AG04450 (cell line): Measurements from ENCODE around the gene CNN3. TPM values are rescaled to one million over a fixed set of nuclear protein-coding genes. Genes with fewer than 3 reads are reported as not detected.

Experiments
- CTCF ChIA-PET: fragments of 300-600, 350-600 bp; formaldehyde crosslinking; extraction: SDS; loops from one replicate; lab custom pipeline; 2022; ENCODE audit warnings: antibody characterized with exemption, inconsistent platforms; lab: Charles Lee
- POLR2A ChIA-PET: fragments of 350-600 bp; formaldehyde crosslinking; extraction: SDS; loops from one replicate; lab custom pipeline; 2021; ENCODE audit warnings: antibody characterized with exemption, inconsistent platforms; lab: Yijun Ruan, JAX
- DNase-seq: peaks from one replicate; pipeline ENCODE4 v3.0.0-alpha.2; 2011; ENCODE audit warnings: low read depth, low spot score
- H3K27ac ChIP-seq: one replicate; pipeline ENCODE4 v1.5.1; 2012; ENCODE audit warnings: low read depth, low read length, control low read depth
- H3K27me3 ChIP-seq: one replicate; pipeline ENCODE4 v1.6.0; 2012; ENCODE audit warnings: low read length; ENCODE audit not compliant: control insufficient read depth, insufficient read depth
- H3K4me3 ChIP-seq: 2 replicates; pipeline ENCODE4 v1.5.1; 2011; ENCODE audit warnings: mild to moderate bottlenecking, low read depth, low read length, control low read depth
- H3K9me3 ChIP-seq: 2 replicates; pipeline ENCODE4 v1.5.1; 2012; ENCODE audit warnings: low read length; ENCODE audit not compliant: control insufficient read depth, insufficient read depth
- polyA plus RNA-seq: library from polyadenylated mRNA; depleted of rRNA; stranded (reverse); fragments of >200 nt; gene quantifications from 2 replicates; pipeline ENCODE4 v1.2.3, GENCODE V29; 2011
- TF ChIP-seq, protein P1 (sequence below): IDR thresholded peaks from 2 replicates; pipeline ENCODE4 v1.5.1; 2011; ENCODE audit warnings: low read depth, low read length, control low read depth, inconsistent platforms

CNN3 gene
- polyA plus RNA-seq, 1 experiment = 438 TPM

DNA sequence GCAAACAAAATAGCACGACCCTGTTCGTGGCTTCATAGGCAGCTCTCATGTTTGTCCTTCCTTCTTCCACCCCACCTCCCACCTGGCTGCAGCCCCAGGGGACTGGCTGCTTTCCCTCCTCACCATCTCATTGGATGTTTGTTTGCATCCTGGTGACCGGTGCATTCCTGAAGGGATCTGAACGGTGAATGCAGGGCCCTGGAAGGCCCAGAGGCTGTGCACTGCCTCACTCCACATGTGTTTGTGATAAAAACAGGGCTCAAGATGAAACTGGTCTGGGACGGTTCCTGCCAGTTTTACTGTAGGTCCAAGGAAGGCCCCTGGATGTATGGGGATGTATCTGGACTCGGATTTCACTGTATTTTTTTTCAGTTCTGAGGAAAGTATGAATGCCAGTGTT, 42.8 kb downstream of the CNN3 start:
- TF ChIP-seq, protein P1, sequence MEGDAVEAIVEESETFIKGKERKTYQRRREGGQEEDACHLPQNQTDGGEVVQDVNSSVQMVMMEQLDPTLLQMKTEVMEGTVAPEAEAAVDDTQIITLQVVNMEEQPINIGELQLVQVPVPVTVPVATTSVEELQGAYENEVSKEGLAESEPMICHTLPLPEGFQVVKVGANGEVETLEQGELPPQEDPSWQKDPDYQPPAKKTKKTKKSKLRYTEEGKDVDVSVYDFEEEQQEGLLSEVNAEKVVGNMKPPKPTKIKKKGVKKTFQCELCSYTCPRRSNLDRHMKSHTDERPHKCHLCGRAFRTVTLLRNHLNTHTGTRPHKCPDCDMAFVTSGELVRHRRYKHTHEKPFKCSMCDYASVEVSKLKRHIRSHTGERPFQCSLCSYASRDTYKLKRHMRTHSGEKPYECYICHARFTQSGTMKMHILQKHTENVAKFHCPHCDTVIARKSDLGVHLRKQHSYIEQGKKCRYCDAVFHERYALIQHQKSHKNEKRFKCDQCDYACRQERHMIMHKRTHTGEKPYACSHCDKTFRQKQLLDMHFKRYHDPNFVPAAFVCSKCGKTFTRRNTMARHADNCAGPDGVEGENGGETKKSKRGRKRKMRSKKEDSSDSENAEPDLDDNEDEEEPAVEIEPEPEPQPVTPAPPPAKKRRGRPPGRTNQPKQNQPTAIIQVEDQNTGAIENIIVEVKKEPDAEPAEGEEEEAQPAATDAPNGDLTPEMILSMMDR = no peak
- POLR2A ChIA-PET = interaction anchor here (0.5 kb wide), 1 partner anchor 164 kb away, joined by 3 read pairs; no protein-coding TSS in a partner anchor
- DNase-seq = no peak
- Histone ChIP-seq H3K27me3 (no peaks in the 10 kb centered on the region), H3K27ac (peak overlapping the region; percentile 92), H3K9me3 (no peaks in the 10 kb centered on the region), H3K4me3 (no peak overlapping the region)
- CTCF ChIA-PET = interaction anchor here (1.3 to 3.0 kb wide), 2 partner anchors 30 to 159 kb away, joined by 5 to 14 read pairs; no protein-coding TSS in a partner anchor

DNA sequence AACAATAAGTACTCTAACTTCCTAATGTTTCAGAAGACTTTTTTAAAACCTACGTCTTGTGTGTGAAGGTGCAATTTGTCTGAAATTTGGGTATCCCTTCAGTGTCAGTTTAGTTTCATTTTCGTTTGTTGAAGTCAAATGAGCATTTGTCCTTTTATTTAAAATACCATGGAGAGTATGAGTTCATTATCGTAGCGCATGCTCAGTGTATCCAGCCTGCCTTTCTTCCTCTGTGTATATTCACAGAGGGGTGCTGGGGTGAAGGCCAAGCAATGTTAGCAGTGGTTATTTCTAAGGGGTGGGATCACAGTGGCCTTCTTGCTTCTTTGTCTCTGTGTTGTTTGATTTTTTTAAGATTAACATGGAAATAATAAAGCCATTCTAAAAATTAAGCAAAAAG, 43.2 kb downstream of the CNN3 start:
- Histone ChIP-seq H3K9me3 (no peaks in the 10 kb centered on the region), H3K27me3 (no peaks in the 10 kb centered on the region), H3K4me3 (no peak overlapping the region; the same call in 1 of the 2 replicates), H3K27ac (peak overlapping the region; percentile 92)
- DNase-seq = no peak
- ChIA-PET CTCF (no interaction called here), POLR2A (no interaction called here)
- TF ChIP-seq, protein P1 = no peak

DNA sequence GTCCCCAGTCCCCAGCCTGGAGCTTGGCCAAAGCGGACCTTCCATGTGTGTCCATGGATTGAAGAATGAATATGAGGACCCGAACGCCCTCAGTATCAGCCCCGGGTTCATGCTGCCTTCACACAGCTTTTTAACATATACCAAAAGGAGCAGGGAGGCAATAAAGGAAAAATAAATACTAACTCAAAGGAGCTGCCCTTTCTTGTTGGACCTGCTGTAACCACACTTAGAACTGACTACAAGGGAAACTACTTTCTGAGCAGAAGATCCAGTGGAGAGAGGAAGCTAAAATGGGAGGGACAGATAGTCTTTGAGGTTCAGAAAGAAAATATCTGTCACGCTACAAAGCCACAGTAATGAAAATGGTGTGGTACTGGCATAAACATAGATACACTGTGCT, 48.6 kb downstream of the CNN3 start:
- H3K9me3 ChIP-seq = no peaks in the 10 kb centered on the region
- TF ChIP-seq, protein P1 = no peak
- H3K4me3 ChIP-seq = no peak overlapping the region
- no peak overlapping the region for H3K27ac ChIP-seq
- H3K27me3 ChIP-seq = no peaks in the 10 kb centered on the region
- ChIA-PET POLR2A (no interaction called here), CTCF (no interaction called here)
- DNase-seq = no peak

DNA sequence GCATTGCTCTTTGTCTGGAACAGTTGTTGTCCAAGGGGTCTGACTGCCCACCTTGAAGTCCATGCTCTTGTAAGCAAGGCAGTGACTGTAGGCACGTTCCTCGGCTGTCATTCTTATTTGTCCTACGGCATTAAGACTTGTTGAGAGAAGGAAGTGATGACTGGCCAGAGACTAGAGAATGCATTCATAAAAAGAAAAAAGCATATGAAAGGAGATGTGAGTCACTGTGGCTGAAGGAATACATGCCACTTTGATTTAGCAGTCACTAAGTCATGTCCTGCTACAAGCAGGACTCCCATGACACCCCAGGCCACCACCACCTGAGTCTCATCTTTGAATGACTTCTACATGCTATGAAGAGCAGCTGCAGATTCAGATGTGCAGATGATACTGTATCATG, 50.5 kb downstream of the CNN3 start:
- Histone ChIP-seq H3K9me3 (no peaks in the 10 kb centered on the region), H3K4me3 (no peak overlapping the region), H3K27ac (no peak overlapping the region), H3K27me3 (no peaks in the 10 kb centered on the region)
- CTCF ChIA-PET = interaction anchor here (1.8 kb wide), 1 partner anchor 167 kb away, joined by 5 read pairs; no protein-coding TSS in a partner anchor
- TF ChIP-seq, protein P1 = no peak
- POLR2A ChIA-PET = no interaction called here
- DNase-seq = no peak

DNA sequence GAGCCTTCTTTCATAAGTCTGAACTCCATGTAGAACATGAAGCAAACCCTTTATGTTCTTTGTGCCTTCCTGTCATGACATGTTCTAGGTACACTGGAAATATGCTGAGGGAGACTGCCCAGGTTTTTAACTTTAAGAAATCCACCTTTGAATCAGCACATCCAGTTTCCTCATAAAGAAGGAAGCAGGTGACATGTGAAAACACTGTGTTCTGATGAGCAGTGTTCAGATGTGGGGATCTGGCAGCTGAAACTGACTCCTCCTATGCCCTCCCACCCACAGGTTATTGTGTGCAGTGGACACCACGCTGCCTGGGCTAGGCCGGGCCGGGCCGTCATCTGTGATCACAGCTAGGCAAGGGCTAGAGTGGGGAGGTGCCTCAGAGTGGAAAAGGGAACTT, 51.1 kb downstream of the CNN3 start:
- ChIA-PET POLR2A (no interaction called here), CTCF (interaction anchor here (1.5 to 1.8 kb wide), 2 partner anchors 166 to 168 kb away, joined by 5 to 7 read pairs; no protein-coding TSS in a partner anchor)
- no peak for DNase-seq
- Histone ChIP-seq H3K27ac (no peak overlapping the region), H3K4me3 (no peak overlapping the region), H3K9me3 (no peaks in the 10 kb centered on the region), H3K27me3 (no peaks in the 10 kb centered on the region)
- TF ChIP-seq, protein P1 = no peak
